Measurements from ENCODE around the gene CTNNA2. TPM values are rescaled to one million over a fixed set of nuclear protein-coding genes. Genes with fewer than 3 reads are reported as not detected.

CTNNA2 gene
- total RNA-seq, 1 donor from 2014 or later = 2.9 TPM

DNA sequence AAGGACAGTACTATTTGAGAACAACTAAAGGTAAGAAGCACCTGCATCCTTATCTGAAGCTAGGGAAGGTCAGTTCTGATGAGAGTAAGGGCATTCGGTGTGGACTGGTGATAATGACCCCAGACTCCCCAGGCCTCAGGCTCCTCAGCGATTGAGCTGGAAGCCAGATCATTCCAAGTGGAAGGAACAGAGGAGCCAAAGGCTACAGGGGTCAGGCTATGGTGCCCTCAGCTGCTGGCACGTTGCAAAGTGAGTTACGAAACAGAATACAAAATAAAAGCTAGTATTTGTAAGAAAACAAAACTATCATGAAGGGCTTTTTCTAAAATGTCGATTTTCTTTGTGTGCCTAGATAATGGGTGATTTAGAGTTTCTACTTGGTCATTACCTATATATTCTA lies 960.2 kb downstream of the CTNNA2 start:
- no peak overlapping the region for H3K4me3 Mint-ChIP-seq
- peaks cover 13% of the 10 kb centered on the region for H3K9me3 Mint-ChIP-seq
- peaks cover 16% of the 10 kb centered on the region for H3K4me1 Mint-ChIP-seq
- peaks cover 10% of the 10 kb centered on the region for H3K36me3 Mint-ChIP-seq (ENCODE audit: low read depth)
- no peak for DNase-seq (ENCODE audit: low read depth, low spot score)
- no peaks in the 10 kb centered on the region for H3K27me3 Mint-ChIP-seq (ENCODE audit: low read depth)
- TF ChIP-seq, protein P1, sequence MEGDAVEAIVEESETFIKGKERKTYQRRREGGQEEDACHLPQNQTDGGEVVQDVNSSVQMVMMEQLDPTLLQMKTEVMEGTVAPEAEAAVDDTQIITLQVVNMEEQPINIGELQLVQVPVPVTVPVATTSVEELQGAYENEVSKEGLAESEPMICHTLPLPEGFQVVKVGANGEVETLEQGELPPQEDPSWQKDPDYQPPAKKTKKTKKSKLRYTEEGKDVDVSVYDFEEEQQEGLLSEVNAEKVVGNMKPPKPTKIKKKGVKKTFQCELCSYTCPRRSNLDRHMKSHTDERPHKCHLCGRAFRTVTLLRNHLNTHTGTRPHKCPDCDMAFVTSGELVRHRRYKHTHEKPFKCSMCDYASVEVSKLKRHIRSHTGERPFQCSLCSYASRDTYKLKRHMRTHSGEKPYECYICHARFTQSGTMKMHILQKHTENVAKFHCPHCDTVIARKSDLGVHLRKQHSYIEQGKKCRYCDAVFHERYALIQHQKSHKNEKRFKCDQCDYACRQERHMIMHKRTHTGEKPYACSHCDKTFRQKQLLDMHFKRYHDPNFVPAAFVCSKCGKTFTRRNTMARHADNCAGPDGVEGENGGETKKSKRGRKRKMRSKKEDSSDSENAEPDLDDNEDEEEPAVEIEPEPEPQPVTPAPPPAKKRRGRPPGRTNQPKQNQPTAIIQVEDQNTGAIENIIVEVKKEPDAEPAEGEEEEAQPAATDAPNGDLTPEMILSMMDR (conservative IDR thresholded peaks at IDR 0.05) = no peak
- H3K27ac Mint-ChIP-seq (ENCODE audit: unreplicated experiment) = peak overlapping the region; percentile 27

DNA sequence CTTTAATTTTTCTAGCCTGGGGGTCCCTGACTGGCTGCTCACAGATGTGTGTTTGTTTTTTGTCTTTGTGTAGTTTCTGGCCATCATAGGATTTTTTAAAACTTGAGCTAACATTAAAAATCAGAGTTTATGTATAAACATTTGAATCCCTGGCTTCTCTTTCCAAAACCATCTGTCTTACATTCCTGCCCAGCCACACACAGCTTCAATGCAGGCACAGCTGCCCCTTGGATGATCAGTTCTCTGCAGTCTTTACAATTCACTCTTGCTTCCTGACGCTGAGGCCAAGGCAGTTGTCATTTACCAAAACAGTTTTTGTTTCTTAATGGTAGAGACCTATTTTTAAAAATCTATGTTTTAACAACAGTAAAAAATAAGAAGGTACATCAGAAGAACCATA lies 960.9 kb downstream of the CTNNA2 start:
- Mint-ChIP-seq H3K9me3 (peaks cover 16% of the 10 kb centered on the region), H3K36me3 (ENCODE audit: low read depth) (peaks cover 10% of the 10 kb centered on the region), H3K27ac (ENCODE audit: unreplicated experiment) (no peak overlapping the region), H3K4me3 (no peak overlapping the region), H3K27me3 (ENCODE audit: low read depth) (no peaks in the 10 kb centered on the region), H3K4me1 (peaks cover 16% of the 10 kb centered on the region)
- DNase-seq (ENCODE audit: low read depth, low spot score) = no peak
- TF ChIP-seq, protein P1 (conservative IDR thresholded peaks at IDR 0.05) = no peak

DNA sequence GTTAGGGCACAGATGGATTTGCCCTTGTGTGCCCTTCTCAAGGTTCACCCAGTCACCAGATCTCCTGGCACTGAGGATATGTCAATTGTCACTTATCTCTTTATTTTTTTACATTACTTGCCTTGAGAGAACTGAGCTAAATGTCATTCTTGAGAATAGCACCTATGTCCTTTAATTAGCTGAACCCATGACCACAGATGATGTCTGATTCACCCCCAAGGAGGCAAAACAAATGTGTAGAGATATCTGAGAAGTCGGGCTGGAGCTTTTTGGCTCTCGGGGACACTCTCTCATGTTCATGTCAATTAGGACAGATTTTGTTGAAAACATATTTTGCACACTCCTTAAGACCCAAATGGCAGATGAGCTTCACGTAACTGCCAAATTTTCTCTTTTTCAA lies 963.1 kb downstream of the CTNNA2 start:
- H3K4me1 Mint-ChIP-seq = peaks cover 16% of the 10 kb centered on the region
- DNase-seq (ENCODE audit: low read depth, low spot score) = no peak
- peaks cover 7% of the 10 kb centered on the region for H3K9me3 Mint-ChIP-seq
- TF ChIP-seq, protein P1 (conservative IDR thresholded peaks at IDR 0.05) = no peak
- H3K36me3 Mint-ChIP-seq (ENCODE audit: low read depth) = peaks cover 2% of the 10 kb centered on the region
- H3K4me3 Mint-ChIP-seq = no peak overlapping the region
- no peak overlapping the region for H3K27ac Mint-ChIP-seq (ENCODE audit: unreplicated experiment)
- H3K27me3 Mint-ChIP-seq (ENCODE audit: low read depth) = no peaks in the 10 kb centered on the region

DNA sequence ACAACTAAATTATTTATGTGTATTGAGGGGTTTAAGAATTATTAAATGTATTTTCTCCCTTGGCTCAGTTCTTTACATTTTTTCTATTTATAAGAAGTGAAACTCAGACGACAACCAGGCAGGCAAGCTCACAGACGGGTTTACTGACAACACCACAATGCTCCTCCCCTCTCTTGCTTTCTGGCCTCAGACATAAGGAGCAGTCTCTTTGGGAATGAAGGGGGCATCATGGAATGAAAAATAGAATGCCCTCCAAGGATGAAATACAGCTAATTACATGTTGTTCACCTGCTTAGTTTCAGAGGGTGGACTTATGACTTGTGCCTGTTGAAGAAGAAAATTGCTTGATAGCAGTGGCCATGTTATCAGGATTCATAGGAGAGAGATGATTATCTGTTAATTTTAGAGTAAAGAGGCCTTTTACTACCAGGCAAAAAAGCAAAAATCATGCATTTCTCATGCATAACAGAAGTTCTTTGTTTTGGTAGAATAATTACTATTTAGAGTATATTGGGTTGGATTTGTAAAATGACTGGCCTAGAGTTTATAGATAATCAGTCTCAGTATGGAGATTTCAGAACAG lies 963.8 kb downstream of the CTNNA2 start:
- Mint-ChIP-seq H3K4me1 (peaks cover 16% of the 10 kb centered on the region), H3K4me3 (no peak overlapping the region), H3K27me3 (ENCODE audit: low read depth) (no peaks in the 10 kb centered on the region), H3K27ac (ENCODE audit: unreplicated experiment) (no peak overlapping the region), H3K9me3 (peaks cover 3% of the 10 kb centered on the region), H3K36me3 (ENCODE audit: low read depth) (no peaks in the 10 kb centered on the region)
- TF ChIP-seq, protein P1 (conservative IDR thresholded peaks at IDR 0.05) = no peak
- DNase-seq (ENCODE audit: low read depth, low spot score) = no peak

DNA sequence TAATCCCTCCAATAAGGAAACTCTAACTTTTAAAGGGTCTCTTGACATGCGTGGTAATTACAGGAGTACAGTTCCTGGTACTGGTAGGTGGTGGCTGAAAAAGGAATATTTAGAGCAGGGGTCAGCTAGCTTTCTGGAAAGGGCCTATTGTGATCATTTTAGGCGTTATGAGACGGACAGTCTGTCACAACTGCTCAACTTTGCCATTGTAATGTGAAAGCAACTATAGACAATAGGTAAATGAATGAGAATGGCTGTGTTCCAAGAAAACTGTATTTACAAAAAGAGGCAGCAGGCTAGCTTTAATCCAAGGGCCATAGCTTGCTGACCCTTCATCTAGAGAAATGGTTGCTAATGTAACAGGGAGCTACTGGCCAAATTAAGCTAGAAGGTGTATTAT lies 969.4 kb downstream of the CTNNA2 start:
- TF ChIP-seq, protein P1 (conservative IDR thresholded peaks at IDR 0.05) = no peak
- Mint-ChIP-seq H3K27ac (ENCODE audit: unreplicated experiment) (no peak overlapping the region), H3K9me3 (peaks cover 3% of the 10 kb centered on the region), H3K4me1 (no peaks in the 10 kb centered on the region), H3K27me3 (ENCODE audit: low read depth) (no peaks in the 10 kb centered on the region), H3K36me3 (ENCODE audit: low read depth) (no peaks in the 10 kb centered on the region), H3K4me3 (no peak overlapping the region)
- no peak for DNase-seq (ENCODE audit: low read depth, low spot score)
